Skeletal muscle satellite cell (primary cell): ENCODE results near the gene NAB2.

Experiments
- H3K27me3 ChIP-seq: 2 replicates; pipeline ENCODE4 v1.7.0; 2013; ENCODE audit warnings: low read length; ENCODE audit not compliant: control insufficient read depth, insufficient read depth
- H3K36me3 ChIP-seq: 2 replicates; pipeline ENCODE4 v1.7.0; 2013; ENCODE audit warnings: mild to moderate bottlenecking, control low read depth, low read length; ENCODE audit not compliant: insufficient read depth
- H3K4me1 ChIP-seq: 2 replicates; pipeline ENCODE4 v1.7.0; 2013; ENCODE audit warnings: low read length; ENCODE audit not compliant: control insufficient read depth, insufficient read depth
- H3K4me2 ChIP-seq: 2 replicates; pipeline ENCODE4 v1.7.0; 2013; ENCODE audit warnings: mild to moderate bottlenecking, low read length
- H3K4me3 ChIP-seq: 2 replicates; pipeline ENCODE4 v1.7.0; 2013; ENCODE audit warnings: low read length
- H3K9ac ChIP-seq: 2 replicates; pipeline ENCODE4 v1.7.0; 2013; ENCODE audit warnings: mild to moderate bottlenecking, low read depth, low read length, moderate library complexity
- H3K9me3 ChIP-seq: replicated peaks from 2 replicates; pipeline ENCODE4 v1.7.0; 2013; ENCODE audit warnings: mild to moderate bottlenecking, control low read depth, low read length

NAB2 gene

GRCh38 chr12:57143454-57143853 is 54.5 kb downstream of the NAB2 start:
- Histone ChIP-seq H3K4me1 (peaks cover 77% of the 10 kb centered on the region), H3K4me2 (no peak overlapping the region), H3K36me3 (peaks cover 94% of the 10 kb centered on the region)

More at GRCh38 chr12:57143454-57143853, 54.5 kb downstream of the NAB2 start:
- Histone ChIP-seq H3K9ac (no peak overlapping the region), H3K4me3 (no peak overlapping the region), H3K9me3 (no peaks in the 10 kb centered on the region), H3K27me3 (no peaks in the 10 kb centered on the region)
